HG03095 (cell line): Measurements from ENCODE around the gene TMEM151A.

ENCODE experiments used
- ATAC-seq: cut with Tn5 transposase; IDR thresholded peaks from one replicate; pipeline ENCODE4 v1.9.1; 2021; ENCODE audit warnings: moderate library complexity; ENCODE audit not compliant: unreplicated experiment

Gene TMEM151A

GRCh38 chr11:66334605-66335442 is 43.1 kb downstream of the TMEM151A start:
- ATAC-seq: no peak

GRCh38 chr11:66335531-66336233 is 44.0 kb downstream of the TMEM151A start:
- no peak for ATAC-seq

- ATAC-seq: no peak
These were observed 44.8 kb downstream of the TMEM151A start, which contains the start of gene RIN1 for GRCh38 chr11:66336234-66337102. Gene RIN1 (minus strand): TSS chr11:66336434. CDS start chr11:66336402, 32 bp downstream.

- ATAC-seq: no peak
These were observed 45.6 kb downstream of the TMEM151A start for GRCh38 chr11:66337103-66337899.

- ATAC-seq: no peak
These were observed 46.8 kb downstream of the TMEM151A start for GRCh38 chr11:66338276-66339161.

GRCh38 chr11:66339162-66339675 is 47.5 kb downstream of the TMEM151A start:
- no peak for ATAC-seq

GRCh38 chr11:66339686-66340483 is 48.2 kb downstream of the TMEM151A start:
- ATAC-seq: no peak

- no peak for ATAC-seq
These were observed 49.2 kb downstream of the TMEM151A start for GRCh38 chr11:66340596-66341501.

GRCh38 chr11:66341502-66342126 is 49.9 kb downstream of the TMEM151A start:
- ATAC-seq: no peak

- ATAC-seq: no peak
These were observed 51.5 kb downstream of the TMEM151A start for GRCh38 chr11:66343176-66343575.

GRCh38 chr11:66344550-66345315 is 53.0 kb downstream of the TMEM151A start, which contains the start of gene BRMS1:
Gene BRMS1 (minus strand): TSS chr11:66345104. CDS start chr11:66342234, 2,870 bp downstream.
- peak; percentile 57 for ATAC-seq

GRCh38 chr11:66345316-66345649 is 53.6 kb downstream of the TMEM151A start:
- ATAC-seq: peak; percentile 1
